Activated CD8-positive, alpha-beta T cell treated with anti-CD3 and anti-CD28 coated beads for 36 hours (primary cell): Measurements from ENCODE around the gene ATP5PB. TPM values are rescaled to one million over a fixed set of nuclear protein-coding genes. Genes with fewer than 3 reads are reported as not detected.
A peak's percentile ranks its signal among the peaks of the same experiment; 100 is the strongest.

Experiments
- ATAC-seq: fragments of 200-7000 bp; cut with Tn5 transposase; one replicate; pipeline ENCODE4 v1.10.0; 2021; ENCODE audit warnings: mild to moderate bottlenecking, moderate library complexity
- CTCF ChIA-PET: fragments of 350-600 bp; sonication (Branson Sonifier 250); formaldehyde crosslinking; loops from one replicate; lab custom pipeline; 2021; ENCODE audit warnings: antibody characterized with exemption; lab: Charles Lee
- POLR2A ChIA-PET: fragments of 350-600 bp; sonication (Branson Sonifier 250); formaldehyde crosslinking; loops from one replicate; lab custom pipeline; 2021; ENCODE audit warnings: antibody characterized with exemption; lab: Charles Lee
- DNase-seq: peaks from one replicate; pipeline ENCODE4 v3.0.0-alpha.2; 2020
- H3K27ac Mint-ChIP-seq: one replicate; pipeline ENCODE4 v1.8.0; 2021; ENCODE audit warnings: mild to moderate bottlenecking, mixed read lengths
- H3K27me3 Mint-ChIP-seq: one replicate; pipeline ENCODE4 v1.8.0; 2021; ENCODE audit warnings: mixed read lengths
- H3K36me3 Mint-ChIP-seq: one replicate; pipeline ENCODE4 v1.8.0; 2021; ENCODE audit warnings: low read depth, mixed read lengths
- H3K4me1 Mint-ChIP-seq: one replicate; pipeline ENCODE4 v1.8.0; 2021; ENCODE audit warnings: low read depth, mixed read lengths
- H3K4me3 Mint-ChIP-seq: one replicate; pipeline ENCODE4 v1.8.0; 2021; ENCODE audit warnings: mild to moderate bottlenecking, moderate library complexity, mixed read lengths
- H3K9me3 Mint-ChIP-seq: one replicate; pipeline ENCODE4 v1.8.0; 2021; ENCODE audit warnings: mixed read lengths
- CTCF ChIP-seq: fragments of 200-600 bp; IDR thresholded peaks from one replicate; pipeline ENCODE4 v1.8.0; 2022; ENCODE audit warnings: antibody characterized with exemption, mild to moderate bottlenecking
- intact Hi-C: fragments of 100-400 bp; cut with micrococcal nuclease; formaldehyde crosslinking; loops from one replicate; pipeline ENCODE4 v1.10.0; 2022
- total RNA-seq, 2 experiments: library from RNA; stranded (reverse); gene quantifications; one replicate each; pipeline ENCODE4 v1.2.3, GENCODE V29; 2021

Gene ATP5PB
- total RNA-seq, 2 experiments from 2014 or later, result 341 to 342 TPM

DNA sequence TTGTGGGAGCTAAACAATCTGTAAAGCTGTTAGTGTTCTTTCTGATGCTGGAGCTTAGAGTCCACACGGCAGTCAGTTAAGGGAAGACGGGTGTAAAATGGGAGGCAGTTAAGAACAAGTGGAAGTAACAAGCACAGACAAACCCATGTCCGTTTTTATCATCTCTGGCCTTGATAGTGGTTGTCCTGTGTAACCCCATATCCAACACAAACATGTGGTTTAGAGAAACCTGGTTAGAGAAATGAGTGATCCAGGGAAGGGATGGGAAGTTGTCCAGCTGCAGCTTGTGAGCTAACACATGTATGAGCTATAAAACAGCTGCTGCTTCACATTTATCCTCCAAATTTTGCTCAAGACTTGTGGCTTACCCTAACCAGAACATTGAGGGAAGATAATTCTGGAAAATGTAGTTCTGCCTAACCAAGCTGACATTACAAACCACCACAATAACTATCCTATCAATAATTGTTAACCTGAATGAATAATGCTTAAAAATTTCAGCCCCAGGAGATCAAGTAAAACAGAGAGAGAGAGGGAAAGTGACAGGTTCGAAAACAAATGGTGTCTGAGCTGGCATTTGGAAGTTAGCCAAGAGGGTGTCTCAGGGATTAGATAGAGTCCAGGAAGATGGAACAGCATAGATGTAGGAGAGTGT, 13.9 kb downstream of the ATP5PB start:
- H3K27me3 Mint-ChIP-seq, result no peaks in the 10 kb centered on the region
- CTCF ChIA-PET, result interaction anchor here (0.9 to 2.4 kb wide), 5 partner anchors 10 to 288 kb away, joined by 3 to 12 read pairs (median 3); no protein-coding TSS in a partner anchor
- intact Hi-C loops, result no loop called here
- ATAC-seq (no peak), DNase-seq (no peak)
- POLR2A ChIA-PET, result interaction anchor here (1.2 to 1.6 kb wide), 4 partner anchors 10 to 25 kb away, joined by 3 to 5 read pairs (median 4); partner anchors contain the start of genes ATP5PB and WDR77
- peak overlapping the region; percentile 22 for H3K27ac Mint-ChIP-seq
- H3K4me1 Mint-ChIP-seq, result peaks cover 15% of the 10 kb centered on the region
- TF ChIP-seq CTCF, result no peak
- H3K4me3 Mint-ChIP-seq, result no peak overlapping the region
- H3K9me3 Mint-ChIP-seq, result no peaks in the 10 kb centered on the region
- H3K36me3 Mint-ChIP-seq, result peaks cover 46% of the 10 kb centered on the region

GRCh38 chr1:111465754-111466153, 16.5 kb downstream of the ATP5PB start:
- Mint-ChIP-seq H3K4me3 (no peak overlapping the region), H3K36me3 (peaks cover 33% of the 10 kb centered on the region), H3K4me1 (peaks cover 9% of the 10 kb centered on the region), H3K27ac (no peak overlapping the region), H3K9me3 (no peaks in the 10 kb centered on the region), H3K27me3 (no peaks in the 10 kb centered on the region)
- no peak for DNase-seq
- intact Hi-C loops, result no loop called here
- no peak for ATAC-seq
- no peak for TF ChIP-seq CTCF
- POLR2A ChIA-PET, result interaction anchor here (0.7 to 1.5 kb wide), 2 partner anchors 9 to 16 kb away, joined by 3 read pairs; no protein-coding TSS in a partner anchor
- CTCF ChIA-PET, result interaction anchor here (1.0 to 1.6 kb wide), 3 partner anchors 16 to 65 kb away, joined by 3 to 7 read pairs (median 3); no protein-coding TSS in a partner anchor

- Mint-ChIP-seq H3K9me3 (no peaks in the 10 kb centered on the region), H3K4me1 (peaks cover 9% of the 10 kb centered on the region), H3K27me3 (no peaks in the 10 kb centered on the region), H3K4me3 (no peak overlapping the region), H3K27ac (no peak overlapping the region), H3K36me3 (peaks cover 31% of the 10 kb centered on the region)
- ChIA-PET CTCF (interaction anchor here (0.8 to 1.0 kb wide), 2 partner anchors 10 to 281 kb away, joined by 3 read pairs; no protein-coding TSS in a partner anchor), POLR2A (interaction anchor here (1.5 kb wide), 1 partner anchor 9 kb away, joined by 3 read pairs; no protein-coding TSS in a partner anchor)
- no peak for TF ChIP-seq CTCF
- ATAC-seq (no peak), DNase-seq (no peak)
- intact Hi-C loops, result no loop called here
Observed at GRCh38 chr1:111466480-111466879, 17.2 kb downstream of the ATP5PB start.

DNA sequence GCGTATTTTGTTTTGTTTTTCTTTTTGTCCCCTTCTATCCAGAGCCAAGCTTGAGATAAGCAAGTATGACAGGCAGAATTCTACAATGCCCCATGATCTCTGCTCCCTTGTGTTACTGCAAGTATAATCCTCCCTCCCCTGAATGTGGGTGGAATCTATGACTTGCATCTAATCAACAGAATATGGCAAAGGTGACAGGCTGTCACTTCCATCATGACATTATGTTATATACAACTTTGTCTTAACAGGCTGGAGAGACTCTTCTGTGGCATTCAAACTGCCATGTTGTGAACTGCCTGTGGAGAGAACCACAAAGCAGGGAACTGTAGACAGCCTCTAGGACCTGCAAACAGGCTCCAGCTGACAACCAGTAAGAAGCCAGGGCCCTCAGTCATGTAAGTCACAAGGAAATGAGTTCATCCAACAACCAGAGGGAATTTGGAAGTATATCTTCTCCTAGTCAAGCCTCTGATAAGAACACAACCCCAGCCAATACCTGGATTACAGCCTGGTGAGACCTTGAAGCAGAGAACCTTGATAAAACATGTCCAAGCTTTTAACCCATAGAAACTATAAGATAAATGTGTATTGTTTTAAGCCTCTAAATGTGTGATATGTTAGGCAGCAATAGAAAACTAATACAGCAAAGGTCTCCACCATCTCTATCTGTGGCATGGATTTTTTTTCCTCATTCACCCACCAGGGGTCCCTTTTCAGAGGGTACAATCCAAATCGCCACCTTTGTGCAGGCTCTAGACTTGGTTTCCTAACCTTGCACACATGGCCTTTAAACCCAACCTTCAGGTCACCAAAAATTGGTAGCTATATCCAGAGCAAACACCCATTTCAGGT, 18.8 kb downstream of the ATP5PB start:
- Mint-ChIP-seq H3K36me3 (peaks cover 28% of the 10 kb centered on the region), H3K4me3 (no peak overlapping the region), H3K27ac (no peak overlapping the region), H3K27me3 (no peaks in the 10 kb centered on the region), H3K9me3 (no peaks in the 10 kb centered on the region), H3K4me1 (peaks cover 13% of the 10 kb centered on the region)
- intact Hi-C loops, result no loop called here
- no peak for TF ChIP-seq CTCF
- CTCF ChIA-PET, result interaction anchor here (0.7 to 1.5 kb wide), 8 partner anchors 9 to 300 kb away, joined by 3 to 8 read pairs (median 4); no protein-coding TSS in a partner anchor
- POLR2A ChIA-PET, result interaction anchor here (0.7 to 1.3 kb wide), 3 partner anchors 11 to 163 kb away, joined by 3 read pairs; no protein-coding TSS in a partner anchor
- DNase-seq, result no peak
- no peak for ATAC-seq
